Common myeloid progenitor, CD34-positive (primary cell): ENCODE results near the gene NDUFS1.

Source experiments
- CTCF ChIA-PET: fragments of 350-600 bp; sonication (Branson Sonifier 250); formaldehyde crosslinking; loops from one replicate; lab custom pipeline; 2021; ENCODE audit warnings: antibody characterized with exemption; lab: Charles Lee
- POLR2A ChIA-PET: fragments of 350-600 bp; sonication (Branson Sonifier 250); formaldehyde crosslinking; loops from one replicate; lab custom pipeline; 2021; ENCODE audit warnings: antibody characterized with exemption; lab: Charles Lee
- DNase-seq, 3 donors: peaks; one replicate each; pipeline versions ENCODE4 v3.0.0 to v3.0.0-alpha.2; 2013
- H3K27ac ChIP-seq, 2 experiments: 1 replicate in 1 of 2; 2 replicates in 1 of 2; pipeline ENCODE4 v1.7.0; 2013; ENCODE audit warnings: inconsistent platforms in 2 of 2, low read length in 2 of 2, mild to moderate bottlenecking in 2 of 2, low read depth in 1 of 2, moderate library complexity in 1 of 2; ENCODE audit not compliant: severe bottlenecking in 2 of 2, insufficient read depth in 1 of 2, poor library complexity in 1 of 2
- H3K27me3 ChIP-seq, 5 experiments: replicated peaks in 2 of 5; 1 replicate in 3 of 5; 2 replicates in 2 of 5; pipeline versions ENCODE4 v1.6.1 to v1.7.0; 2013; ENCODE audit warnings: low read length in 4 of 5, mild to moderate bottlenecking in 2 of 5, moderate library complexity in 2 of 5, inconsistent platforms in 1 of 5; ENCODE audit not compliant: insufficient read depth in 5 of 5, control insufficient read depth in 4 of 5
- H3K36me3 ChIP-seq, 4 experiments: 1 replicate in 2 of 4; 2 replicates in 2 of 4; pipeline versions ENCODE4 v1.6.1 to v1.7.0; 2013; ENCODE audit warnings: low read length in 3 of 4, control low read depth in 1 of 4, mild to moderate bottlenecking in 1 of 4; ENCODE audit not compliant: control insufficient read depth in 4 of 4, insufficient read depth in 4 of 4
- H3K4me1 ChIP-seq, 4 experiments: 1 replicate in 3 of 4; 2 replicates in 1 of 4; pipeline versions ENCODE4 v1.6.1 to v1.7.1; 2013; ENCODE audit warnings: low read length in 3 of 4, mild to moderate bottlenecking in 3 of 4, control low read depth in 1 of 4, inconsistent platforms in 1 of 4, moderate library complexity in 1 of 4; ENCODE audit not compliant: control insufficient read depth in 4 of 4, insufficient read depth in 4 of 4; ENCODE audit errors: control extremely low read depth in 1 of 4
- H3K4me3 ChIP-seq, 7 experiments: 1 replicate in 4 of 7; 2 replicates in 3 of 7; pipeline versions ENCODE4 v1.5.1 to v1.7.0; 2013; ENCODE audit warnings: mild to moderate bottlenecking in 7 of 7, low read length in 6 of 7, moderate library complexity in 6 of 7, inconsistent platforms in 2 of 7, low read depth in 2 of 7, control low read depth in 1 of 7; ENCODE audit not compliant: insufficient read depth in 4 of 7, control insufficient read depth in 1 of 7; ENCODE audit errors: extremely low read depth in 1 of 7
- H3K9me3 ChIP-seq, 5 experiments: 1 replicate in 4 of 5; 2 replicates in 1 of 5; pipeline versions ENCODE4 v1.6.1 to v1.7.1; 2013; ENCODE audit warnings: low read length in 4 of 5, mild to moderate bottlenecking in 2 of 5, inconsistent platforms in 1 of 5, low read depth in 1 of 5, moderate library complexity in 1 of 5; ENCODE audit not compliant: control insufficient read depth in 4 of 5, insufficient read depth in 2 of 5; ENCODE audit errors: control extremely low read depth in 1 of 5
- WGBS: methylation state at CpG from one replicate; pipeline ENCODE4 v1.1.5; 2013; ENCODE audit not compliant: insufficient coverage; 5-methylcytosine and 5-hydroxymethylcytosine counted together

The NDUFS1 gene

GRCh38 chr2:206095536-206096332 is 63.5 kb downstream of the NDUFS1 start:
- Histone ChIP-seq H3K27me3 (no peaks in the 10 kb centered on the region), H3K36me3 (peaks cover 0 to 5% (median 1%) of the 10 kb centered on the region in 4 experiments), H3K4me1 (peaks cover 14 to 44% (median 36%) of the 10 kb centered on the region in 4 experiments), H3K4me3 (peak overlapping the region in 2 of 7 experiments; percentile 41 to 57), H3K27ac (peak overlapping the region; percentile 74 to 86), H3K9me3 (no peaks in the 10 kb centered on the region)
- ChIA-PET POLR2A (interaction anchor here (0.5 to 3.3 kb wide), 5 partner anchors 10 to 342 kb away, joined by 3 to 17 read pairs (median 4); partner anchors contain the start of gene INO80D), CTCF (interaction anchor here (0.6 to 5.7 kb wide), 7 partner anchors 8 to 194 kb away, joined by 3 to 41 read pairs (median 3); partner anchors contain the start of gene INO80D)
- DNase-seq = peak; percentile 70 to 95 (median 91)
- 0% methylated on average over 1 of the region's 3 CpGs for WGBS

- H3K4me1 ChIP-seq = peaks cover 19 to 49% (median 42%) of the 10 kb centered on the region in 4 experiments
- no peak for DNase-seq
- ChIA-PET POLR2A (no interaction called here), CTCF (interaction anchor here (1.8 kb wide), 1 partner anchor 9 kb away, joined by 4 read pairs; no protein-coding TSS in a partner anchor)
- H3K27ac ChIP-seq = no peak overlapping the region
- no peaks in the 10 kb centered on the region for H3K9me3 ChIP-seq
- peaks cover 0 to 5% (median 3%) of the 10 kb centered on the region in 4 experiments for H3K36me3 ChIP-seq
- no peak overlapping the region for H3K4me3 ChIP-seq
- H3K27me3 ChIP-seq = no peaks in the 10 kb centered on the region
- WGBS = no CpG with 5 or more reads among the region's 2 CpGs
These were observed 66.9 kb downstream of the NDUFS1 start for GRCh38 chr2:206092297-206092696.

DNA sequence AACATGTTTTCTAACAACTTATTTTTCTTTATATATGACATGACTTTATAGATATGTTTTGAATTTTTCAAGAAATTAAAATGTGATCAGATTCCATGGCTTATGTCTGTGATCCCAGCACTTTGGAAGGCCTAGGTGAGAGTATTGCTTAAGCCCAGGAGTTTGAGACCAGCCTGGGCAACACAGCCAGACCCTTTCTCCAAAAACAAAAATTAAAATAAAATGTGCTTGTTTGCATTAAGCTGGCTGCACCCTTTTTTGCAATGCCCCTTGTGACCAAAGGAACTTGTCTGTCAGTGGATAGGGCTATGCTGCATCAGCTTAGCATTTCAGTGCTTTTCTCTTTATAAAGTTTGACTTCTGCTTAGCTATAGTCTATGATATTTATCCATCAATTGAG is 71.0 kb downstream of the NDUFS1 start:
- POLR2A ChIA-PET = no interaction called here
- H3K9me3 ChIP-seq = no peaks in the 10 kb centered on the region

GRCh38 chr2:206086716-206087350 is 72.4 kb downstream of the NDUFS1 start:
- Histone ChIP-seq H3K27ac (peak overlapping the region; percentile 98 to 99), H3K4me1 (peaks cover 10 to 29% (median 20%) of the 10 kb centered on the region in 4 experiments), H3K36me3 (peaks cover 0 to 2% (median 0%) of the 10 kb centered on the region in 4 experiments), H3K4me3 (peak overlapping the region in 6 of 7 experiments; percentile 84 to 100 (median 92)), H3K27me3 (no peaks in the 10 kb centered on the region), H3K9me3 (no peaks in the 10 kb centered on the region)
- DNase-seq = peak in 2 of 3 donors; percentile 20 to 33
- WGBS = 21% methylated on average over 2 of the region's 4 CpGs
- CTCF ChIA-PET = interaction anchor here (0.6 to 4.6 kb wide), 8 partner anchors 9 to 75 kb away, joined by 3 to 41 read pairs (median 4); no protein-coding TSS in a partner anchor
- POLR2A ChIA-PET = interaction anchor here (0.9 to 1.3 kb wide), 3 partner anchors 9 to 15 kb away, joined by 3 to 17 read pairs (median 8); no protein-coding TSS in a partner anchor

More for the DNA sequence above, 71.0 kb downstream of the NDUFS1 start:
- no peak overlapping the region for H3K27ac ChIP-seq
- H3K27me3 ChIP-seq = no peaks in the 10 kb centered on the region
- DNase-seq = peak in 1 of 3 donors; percentile 44
- H3K36me3 ChIP-seq = peaks cover 0 to 2% (median 0%) of the 10 kb centered on the region in 4 experiments
- CTCF ChIA-PET = interaction anchor here (0.7 to 4.6 kb wide), 7 partner anchors 8 to 1570 kb away, joined by 3 to 41 read pairs (median 4); no protein-coding TSS in a partner anchor
- peak overlapping the region in 3 of 7 experiments; percentile 12 to 25 (median 22) for H3K4me3 ChIP-seq
- peaks cover 13 to 24% (median 17%) of the 10 kb centered on the region in 4 experiments for H3K4me1 ChIP-seq

DNA sequence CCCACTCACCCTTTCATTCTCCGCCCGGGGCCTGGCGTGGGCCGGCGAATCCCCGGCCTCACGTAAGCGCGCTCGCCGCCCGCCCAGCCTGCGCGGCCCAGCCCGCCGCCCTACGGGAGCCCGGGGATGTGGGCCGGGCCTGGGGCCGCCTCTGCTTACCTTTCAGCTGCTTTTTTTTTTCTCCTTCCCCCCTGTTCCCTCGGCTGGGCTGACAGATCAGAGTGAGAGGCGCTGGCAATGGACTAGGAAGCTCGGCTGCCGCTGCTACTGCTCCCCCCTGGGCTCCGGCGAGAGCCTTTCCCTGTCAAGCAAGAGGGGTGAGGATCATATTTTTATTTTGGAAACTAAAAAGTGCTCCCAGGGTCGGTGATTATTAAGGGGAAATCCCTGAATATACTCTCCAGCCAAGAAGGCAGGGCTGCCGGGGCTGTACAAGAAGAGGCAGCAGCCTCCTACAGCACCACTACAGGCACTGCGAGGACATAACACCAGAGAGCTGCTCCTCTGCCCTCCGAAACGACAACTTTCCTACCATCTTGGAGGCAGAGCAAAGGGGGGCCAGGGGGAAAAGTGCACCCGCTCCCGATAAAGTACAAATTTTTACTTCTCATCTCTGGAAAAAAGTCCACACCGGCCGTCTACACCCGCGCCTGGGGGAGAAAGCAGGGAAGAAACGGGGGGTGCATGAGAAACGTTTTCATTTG is 73.3 kb downstream of the NDUFS1 start, which contains the start of gene INO80D:
Gene INO80D (minus strand): TSS at position 433 of the 704 bp plus-strand sequence. CDS start 23,158 bp downstream, outside the sequence.
- Histone ChIP-seq H3K27ac (peak within 1 kb of the TSS; percentile 98 to 99), H3K4me1 (peaks cover 10 to 29% (median 20%) of the 10 kb centered on the region in 4 experiments), H3K9me3 (no peaks in the 10 kb centered on the region), H3K36me3 (peaks cover 0 to 2% (median 0%) of the 10 kb centered on the region in 4 experiments), H3K4me3 (peak within 1 kb of the TSS; percentile 84 to 100 (median 94)), H3K27me3 (no peaks in the 10 kb centered on the region)
- 0% methylated on average over 17 of the region's 39 CpGs for WGBS
- ChIA-PET POLR2A (interaction anchor here (0.6 to 1.3 kb wide), 3 partner anchors 9 to 14 kb away, joined by 3 to 17 read pairs (median 8); no protein-coding TSS in a partner anchor), CTCF (interaction anchor here (0.6 to 4.6 kb wide), 4 partner anchors 11 to 76 kb away, joined by 3 to 41 read pairs (median 5); no protein-coding TSS in a partner anchor)
- peak; percentile 88 to 94 (median 93) for DNase-seq
